Measurements from ENCODE around the gene CARD9. TPM values are rescaled to one million over a fixed set of nuclear protein-coding genes. Genes with fewer than 3 reads are reported as not detected.

The CARD9 gene
- total and polyA plus RNA-seq, 2 of the 4 experiments (the other 2 are of a cell fraction) = 0.36 to 1.9 TPM

DNA sequence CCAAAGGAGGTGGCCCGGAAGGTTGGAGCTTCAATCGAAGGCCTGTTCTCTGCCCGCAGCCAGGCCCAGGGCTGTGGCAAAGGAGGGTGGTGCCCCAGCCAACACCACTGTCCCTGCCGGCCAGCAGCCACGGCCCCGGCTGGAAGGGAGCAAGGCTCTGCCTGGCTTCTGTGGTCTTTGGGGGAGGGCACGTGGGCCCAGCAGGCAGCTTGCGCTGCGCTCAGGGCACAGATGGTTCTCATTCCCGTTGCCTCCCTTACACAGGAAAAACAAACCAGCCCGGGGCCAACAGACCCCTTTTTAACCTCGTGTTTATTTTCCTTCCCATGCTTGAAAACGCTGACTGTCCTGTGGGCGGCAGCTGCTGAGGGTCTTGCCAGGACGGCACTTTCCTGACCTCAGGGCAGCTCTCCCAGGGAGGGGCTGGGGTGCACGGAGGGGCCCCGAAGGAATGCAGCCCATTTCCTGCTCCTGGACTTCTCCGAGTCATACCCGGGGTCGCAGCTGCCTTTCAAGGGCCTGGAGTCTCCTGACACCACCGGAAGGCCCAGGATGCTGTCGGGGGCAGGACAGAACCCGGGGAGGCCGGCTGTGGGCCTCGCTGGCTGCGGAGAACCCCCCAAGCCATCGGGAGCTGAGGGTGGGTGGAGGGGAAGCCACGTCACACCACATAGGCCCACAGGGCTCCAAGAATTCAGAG, 47.3 kb downstream of the CARD9 start:
- peaks cover 4% of the 10 kb centered on the region; the same call in 1 of the 2 replicates for H3K36me3 ChIP-seq (ENCODE audit: control insufficient read depth, insufficient read depth, low read length)
- H4K20me1 ChIP-seq (ENCODE audit: insufficient read depth, low read length) = peaks cover 30% of the 10 kb centered on the region
- peak overlapping the region; percentile 96 for H3K56ac ChIP-seq (ENCODE audit: extremely low read depth, insufficient read depth, low read length)
- ChIA-PET POLR2A (ENCODE audit: unreplicated experiment) (no interaction called here), CTCF (interaction anchor here (1.0 to 1.4 kb wide), 2 partner anchors 13 to 37 kb away, joined by 3 read pairs; no protein-coding TSS in a partner anchor)
- peak overlapping the region; percentile 98; the same call in 1 of the 2 replicates for H3K23ac ChIP-seq (ENCODE audit: low read depth, low read length)
- H3K27ac ChIP-seq (ENCODE audit: insufficient read depth, low read length) = peak overlapping the region; percentile 97
- peak overlapping the region; percentile 98 for H4K5ac ChIP-seq (ENCODE audit: low read depth, low read length)
- ATAC-seq (ENCODE audit: low read depth) = peak; percentile 62
- dilution Hi-C loops (cut with HindIII; ENCODE audit: low sequenced_read_pairs, unreplicated experiment) (no loop called here), in situ Hi-C loops (cut with MboI; ENCODE audit: low sequenced_read_pairs) (no loop called here), intact Hi-C loops (cut with micrococcal nuclease) (loop anchor here (5.0 kb wide), 1 partner anchor 76 kb away; the partner anchor contains the start of gene SNAPC4)
- peak overlapping the region; percentile 99 for H3K14ac ChIP-seq (replicated peaks; ENCODE audit: low read depth, low read length)
- TF ChIP-seq POLR2A (IDR thresholded peaks at IDR 0.05; ENCODE audit: low read depth, low read length) (no peak), MAFK (IDR thresholded peaks at IDR 0.05; ENCODE audit: low read depth, low read length) (peak; percentile 79), BHLHE40 (IDR thresholded peaks at IDR 0.05; ENCODE audit: low read depth, low read length) (peak; percentile 68), CEBPB (IDR thresholded peaks at IDR 0.05; ENCODE audit: low read depth, low read length) (0 out of 2 replicates have a peak, but pooled peaks have one; percentile 7), RCOR1 (IDR thresholded peaks at IDR 0.05; ENCODE audit: insufficient replicate concordance, low read length) (peak; percentile 77), NFE2L2 (IDR thresholded peaks at IDR 0.05; ENCODE audit: low read depth, low read length) (peak; percentile 60; the same call in 1 of the 2 replicates), SMC3 (IDR thresholded peaks at IDR 0.05; ENCODE audit: low read depth, low read length) (no peak), RFX5 (IDR thresholded peaks at IDR 0.05; ENCODE audit: low read depth, low read length) (no peak), FOS (IDR thresholded peaks at IDR 0.05; ENCODE audit: low read depth, low read length) (peak; percentile 49; the same call in 1 of the 2 replicates), MXI1 (IDR thresholded peaks at IDR 0.05; ENCODE audit: borderline replicate concordance, low read depth, low read length) (peak; percentile 79; the same call in 1 of the 2 replicates), MAZ (IDR thresholded peaks at IDR 0.05; ENCODE audit: borderline replicate concordance, low read depth, low read length) (peak; percentile 80; the same call in 1 of the 2 replicates)
- TF ChIP-seq, protein P1, sequence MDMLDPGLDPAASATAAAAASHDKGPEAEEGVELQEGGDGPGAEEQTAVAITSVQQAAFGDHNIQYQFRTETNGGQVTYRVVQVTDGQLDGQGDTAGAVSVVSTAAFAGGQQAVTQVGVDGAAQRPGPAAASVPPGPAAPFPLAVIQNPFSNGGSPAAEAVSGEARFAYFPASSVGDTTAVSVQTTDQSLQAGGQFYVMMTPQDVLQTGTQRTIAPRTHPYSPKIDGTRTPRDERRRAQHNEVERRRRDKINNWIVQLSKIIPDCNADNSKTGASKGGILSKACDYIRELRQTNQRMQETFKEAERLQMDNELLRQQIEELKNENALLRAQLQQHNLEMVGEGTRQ (IDR thresholded peaks at IDR 0.05; ENCODE audit: low read depth, low read length) = peak; percentile 93
- TF ChIP-seq, protein P2, sequence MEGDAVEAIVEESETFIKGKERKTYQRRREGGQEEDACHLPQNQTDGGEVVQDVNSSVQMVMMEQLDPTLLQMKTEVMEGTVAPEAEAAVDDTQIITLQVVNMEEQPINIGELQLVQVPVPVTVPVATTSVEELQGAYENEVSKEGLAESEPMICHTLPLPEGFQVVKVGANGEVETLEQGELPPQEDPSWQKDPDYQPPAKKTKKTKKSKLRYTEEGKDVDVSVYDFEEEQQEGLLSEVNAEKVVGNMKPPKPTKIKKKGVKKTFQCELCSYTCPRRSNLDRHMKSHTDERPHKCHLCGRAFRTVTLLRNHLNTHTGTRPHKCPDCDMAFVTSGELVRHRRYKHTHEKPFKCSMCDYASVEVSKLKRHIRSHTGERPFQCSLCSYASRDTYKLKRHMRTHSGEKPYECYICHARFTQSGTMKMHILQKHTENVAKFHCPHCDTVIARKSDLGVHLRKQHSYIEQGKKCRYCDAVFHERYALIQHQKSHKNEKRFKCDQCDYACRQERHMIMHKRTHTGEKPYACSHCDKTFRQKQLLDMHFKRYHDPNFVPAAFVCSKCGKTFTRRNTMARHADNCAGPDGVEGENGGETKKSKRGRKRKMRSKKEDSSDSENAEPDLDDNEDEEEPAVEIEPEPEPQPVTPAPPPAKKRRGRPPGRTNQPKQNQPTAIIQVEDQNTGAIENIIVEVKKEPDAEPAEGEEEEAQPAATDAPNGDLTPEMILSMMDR (conservative IDR thresholded peaks at IDR 0.05; ENCODE audit: low read depth, low read length) = no peak
- peak overlapping the region; percentile 100 for H2AK5ac ChIP-seq (ENCODE audit: low read depth, low read length)
- 0% methylated on average over 7 of the region's 28 CpGs; no CpG with 5 or more reads in 1 of the 2 experiments for WGBS, 2 experiments (ENCODE audit: extremely low coverage in 2 of 2, insufficient read length in 1 of 2)
- peak overlapping the region; percentile 37; the same call in 1 of the 2 replicates for H3K4me2 ChIP-seq (ENCODE audit: low read depth, low read length)
- peak overlapping the region; percentile 100 for H2AK9ac ChIP-seq (replicated peaks; ENCODE audit: low read depth, low read length, poor library complexity)
- H3K9ac ChIP-seq (ENCODE audit: low read depth, low read length) = peak overlapping the region; percentile 65
- H2BK120ac ChIP-seq (ENCODE audit: low read depth, low read length) = peak overlapping the region; percentile 100
- H3K79me1 ChIP-seq (ENCODE audit: low read depth in 1 of 2, low read length in 2 of 2) = peaks cover 3 to 21% of the 10 kb centered on the region in 2 experiments; a peak in 1 of 4 replicates
- peak overlapping the region; percentile 99; the same call in 2 of the 3 replicates for H2BK15ac ChIP-seq (ENCODE audit: low read depth, low read length)
- peak overlapping the region; percentile 85 for H2AFZ ChIP-seq (replicated peaks; ENCODE audit: low read length, poor library complexity)
- peak overlapping the region; percentile 97 to 99 for H4K8ac ChIP-seq (ENCODE audit: low read depth in 2 of 2, low read length in 2 of 2)
- peaks cover 2% of the 10 kb centered on the region; the same call in 1 of the 2 replicates for H3K9me3 ChIP-seq (ENCODE audit: control insufficient read depth, insufficient read depth, low read length)
- peak overlapping the region; percentile 99 for H2BK5ac ChIP-seq (ENCODE audit: low read depth, low read length, poor library complexity, severe bottlenecking)
- H2BK20ac ChIP-seq (ENCODE audit: low read depth, low read length) = peak overlapping the region; percentile 96
- H3K4me3 ChIP-seq (ENCODE audit: insufficient read depth, low read depth, low read length) = no peak overlapping the region
- peak overlapping the region; percentile 100 for H3K4ac ChIP-seq (ENCODE audit: low read depth, low read length)
- H3K4me1 ChIP-seq (ENCODE audit: control insufficient read depth, insufficient read depth, low read length) = peaks cover 33% of the 10 kb centered on the region
- peak overlapping the region; percentile 99 for H4K91ac ChIP-seq (ENCODE audit: insufficient read depth, low read depth, low read length)
- H3K27me3 ChIP-seq (ENCODE audit: control insufficient read depth, insufficient read depth, low read length) = no peaks in the 10 kb centered on the region
- H3K9me1 ChIP-seq (ENCODE audit: insufficient read depth, low read length) = peaks cover 5% of the 10 kb centered on the region
- peak; percentile 92 for DNase-seq
- no TSS peak for BruUV-seq (replicated peaks)
- peak overlapping the region; percentile 97 for H3K18ac ChIP-seq (ENCODE audit: low read depth, low read length)

Measured in IMR-90 (cell line).